Subcutaneous adipose tissue (tissue), 4 donors: ENCODE data around the gene PTPRA. TPM values are rescaled to one million over a fixed set of nuclear protein-coding genes. Genes with fewer than 3 reads are reported as not detected.

ENCODE experiments used
- CTCF ChIP-seq: fragments of 450-650 bp; IDR thresholded peaks from one replicate; pipeline ENCODE4 v1.5.1; 2016; ENCODE audit warnings: low read depth, mild to moderate bottlenecking, control low read depth, antibody characterized with exemption, moderate library complexity
- total RNA-seq, 4 donors: library from RNA; depleted of rRNA; stranded (reverse); fragments of >200 nt; gene quantifications; one replicate each; pipeline ENCODE4 v1.1.0, GENCODE V29; 2016

PTPRA gene
- total RNA-seq, 4 donors from 2014 or later: 64.4 to 99.5 (median 95.3) TPM

- TF ChIP-seq CTCF: no peak
These were observed 172.8 kb downstream of the PTPRA start, which contains the start of gene MRPS26 for GRCh38 chr20:3045816-3046676. TSS of gene MRPS26 (plus strand) at chr20:3046052. CDS start at chr20:3046069, 17 bp downstream.

- no peak for TF ChIP-seq CTCF
These were observed 173.6 kb downstream of the PTPRA start for GRCh38 chr20:3046677-3047462.

GRCh38 chr20:3047486-3048419 lies 174.5 kb downstream of the PTPRA start:
- no peak for TF ChIP-seq CTCF

GRCh38 chr20:3051385-3052019 lies 178.2 kb downstream of the PTPRA start:
- TF ChIP-seq CTCF: no peak

- TF ChIP-seq CTCF: no peak
These were observed 186.2 kb downstream of the PTPRA start for GRCh38 chr20:3059489-3059888.

GRCh38 chr20:3067139-3068014 lies 194.1 kb downstream of the PTPRA start:
- no peak for TF ChIP-seq CTCF
